B cell (primary cell): ENCODE data around the gene KCNC3.

ENCODE experiments used
- CTCF ChIP-seq: fragments of 200-600 bp; IDR thresholded peaks from one replicate; pipeline ENCODE4 v1.8.0; 2022; ENCODE audit warnings: antibody characterized with exemption, mild to moderate bottlenecking
- EZH2 ChIP-seq: IDR thresholded peaks from 2 replicates; pipeline ENCODE4 v1.6.1; 2012; ENCODE audit warnings: borderline replicate concordance, low read depth, mild to moderate bottlenecking, moderate library complexity, low read length; ENCODE audit not compliant: insufficient read depth, poor library complexity, severe bottlenecking

- TF ChIP-seq CTCF (no peak), EZH2 (no peak)
Observed at GRCh38 chr19:50333737-50334617, 4.8 kb upstream of the KCNC3 start.
